Measurements from ENCODE around the gene ZNF423.

DNA sequence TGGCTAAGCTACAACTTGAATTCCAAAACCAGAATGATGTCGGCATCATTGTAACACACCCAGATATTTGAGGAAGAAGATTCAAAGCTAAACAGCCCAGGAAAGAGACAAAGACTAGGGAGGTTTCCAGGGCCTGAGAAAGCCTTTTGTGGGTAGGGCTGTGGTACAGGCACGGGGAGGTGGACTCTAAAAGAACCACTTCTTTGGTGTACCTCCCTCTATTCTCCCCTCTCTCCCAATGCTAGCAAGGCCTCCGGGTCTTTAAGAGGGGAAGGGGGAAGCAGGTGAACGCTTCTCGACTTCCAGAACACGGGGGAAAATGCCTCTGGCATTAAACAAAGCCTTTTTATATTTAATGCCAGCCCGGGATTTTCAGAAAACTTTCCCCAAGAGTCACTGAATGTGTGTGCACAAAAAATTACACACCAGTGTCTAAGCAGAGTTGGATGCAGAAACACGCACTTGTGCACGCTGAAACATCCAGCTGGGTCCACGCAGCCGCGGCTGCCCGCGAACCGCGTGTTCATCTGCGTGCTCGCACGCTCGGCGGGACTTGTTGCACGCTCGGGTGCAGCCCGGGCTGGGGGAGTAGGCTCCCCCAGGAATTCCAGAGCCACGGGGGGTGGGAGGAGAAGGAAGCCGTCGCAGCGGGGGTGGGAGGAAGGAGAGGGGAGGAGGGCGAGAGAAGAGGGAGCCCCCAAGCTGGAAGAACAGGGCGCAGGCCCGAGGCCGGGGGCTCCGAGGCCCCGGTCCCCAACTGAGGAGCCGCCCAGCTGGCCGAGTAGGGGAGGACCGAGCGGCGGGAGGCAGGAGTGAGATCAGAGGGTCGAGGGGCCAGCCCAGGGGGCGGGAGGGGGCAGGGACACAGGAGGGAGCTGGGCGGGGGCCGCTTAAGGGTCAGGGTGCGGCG is 20.1 kb upstream of the ZNF423 start:
- TF ChIP-seq CTCF (IDR thresholded peaks at IDR 0.05 in 8 of 11, conservative IDR thresholded peaks at IDR 0.05 in 3 of 11) (no peak), POLR2A (IDR thresholded peaks at IDR 0.05) (no peak)
